Calu3 (cell line): Measurements from ENCODE around the gene CLIC5. TPM values are rescaled to one million over a fixed set of nuclear protein-coding genes. Genes with fewer than 3 reads are reported as not detected.

ENCODE experiments used
- BruUV-seq: library from RNA; stranded (reverse); fragments of 400-500 nt; replicated peaks from 2 replicates; lab custom pipeline; 2021; lab: Mats Ljungman, UMichigan
- CTCF ChIA-PET: fragments of 300-600 bp; sonication (Branson Sonifier 250); formaldehyde crosslinking; loops from one replicate; lab custom pipeline; 2022; ENCODE audit warnings: antibody characterized with exemption; lab: Charles Lee
- DNase-seq: peaks from one replicate; pipeline ENCODE4 v3.0.0; 2022
- H3K27ac Mint-ChIP-seq: one replicate; pipeline ENCODE4 v1.8.0; 2022; ENCODE audit warnings: mixed read lengths; ENCODE audit not compliant: unreplicated experiment
- H3K27me3 Mint-ChIP-seq: one replicate; pipeline ENCODE4 v1.8.0; 2022; ENCODE audit warnings: mixed read lengths; ENCODE audit not compliant: unreplicated experiment
- H3K36me3 Mint-ChIP-seq: one replicate; pipeline ENCODE4 v1.8.0; 2022; ENCODE audit warnings: mild to moderate bottlenecking, moderate library complexity, mixed read lengths; ENCODE audit not compliant: insufficient read depth, unreplicated experiment
- H3K4me1 Mint-ChIP-seq: one replicate; pipeline ENCODE4 v1.8.0; 2022; ENCODE audit warnings: mild to moderate bottlenecking, low read depth, mixed read lengths; ENCODE audit not compliant: unreplicated experiment
- H3K4me3 Mint-ChIP-seq: one replicate; pipeline ENCODE4 v1.8.0; 2022; ENCODE audit warnings: mild to moderate bottlenecking, low read depth, moderate library complexity, mixed read lengths; ENCODE audit not compliant: unreplicated experiment
- H3K9me3 Mint-ChIP-seq: one replicate; pipeline ENCODE4 v1.8.0; 2022; ENCODE audit warnings: low read depth, mixed read lengths; ENCODE audit not compliant: unreplicated experiment
- CTCF ChIP-seq: fragments of 200-600 bp; IDR thresholded peaks from one replicate; pipeline ENCODE4 v1.8.0; 2022; ENCODE audit warnings: antibody characterized with exemption; ENCODE audit not compliant: unreplicated experiment
- intact Hi-C: fragments of 100-400 bp; cut with micrococcal nuclease; formaldehyde crosslinking; loops from one replicate; pipeline ENCODE4 v1.10.0; 2022; ENCODE audit not compliant: unreplicated experiment
- total RNA-seq: library from RNA; stranded (reverse); gene quantifications from 2 replicates; pipeline ENCODE4 v1.2.3, GENCODE V29; 2022

CLIC5 gene
- total RNA-seq, 1 experiment from 2014 or later = 3.3 TPM

GRCh38 chr6:45898941-45899682 lies 116.5 kb downstream of the CLIC5 start:
- CTCF ChIA-PET = no interaction called here
- intact Hi-C loops = no loop called here
- no peak overlapping the region for H3K27ac Mint-ChIP-seq
- peaks cover 6% of the 10 kb centered on the region for H3K27me3 Mint-ChIP-seq
- no peaks in the 10 kb centered on the region for H3K9me3 Mint-ChIP-seq
- no peak for DNase-seq
- H3K36me3 Mint-ChIP-seq = no peaks in the 10 kb centered on the region
- TF ChIP-seq CTCF = no peak
- H3K4me1 Mint-ChIP-seq = no peaks in the 10 kb centered on the region
- H3K4me3 Mint-ChIP-seq = no peak overlapping the region
- BruUV-seq = no TSS peak

GRCh38 chr6:45896783-45897441 lies 118.7 kb downstream of the CLIC5 start:
- H3K4me3 Mint-ChIP-seq = no peak overlapping the region
- H3K9me3 Mint-ChIP-seq = no peaks in the 10 kb centered on the region
- intact Hi-C loops = no loop called here
- BruUV-seq = no TSS peak
- H3K36me3 Mint-ChIP-seq = no peaks in the 10 kb centered on the region
- no peaks in the 10 kb centered on the region for H3K4me1 Mint-ChIP-seq
- peaks cover 25% of the 10 kb centered on the region for H3K27me3 Mint-ChIP-seq
- no peak for TF ChIP-seq CTCF
- no peak for DNase-seq
- H3K27ac Mint-ChIP-seq = no peak overlapping the region
- CTCF ChIA-PET = interaction anchor here (1.3 kb wide), 1 partner anchor 13 kb away, joined by 3 read pairs; no protein-coding TSS in a partner anchor

- no TSS peak for BruUV-seq
- Mint-ChIP-seq H3K4me1 (no peaks in the 10 kb centered on the region), H3K27ac (no peak overlapping the region), H3K27me3 (peaks cover 25% of the 10 kb centered on the region), H3K4me3 (no peak overlapping the region), H3K36me3 (no peaks in the 10 kb centered on the region), H3K9me3 (no peaks in the 10 kb centered on the region)
- intact Hi-C loops = no loop called here
- TF ChIP-seq CTCF = no peak
- DNase-seq = no peak
- CTCF ChIA-PET = no interaction called here
Measured at GRCh38 chr6:45895569-45895968, 120.1 kb downstream of the CLIC5 start.

GRCh38 chr6:45892696-45893245 lies 122.9 kb downstream of the CLIC5 start:
- no peaks in the 10 kb centered on the region for H3K36me3 Mint-ChIP-seq
- intact Hi-C loops = no loop called here
- no TSS peak for BruUV-seq

More at GRCh38 chr6:45892696-45893245, 122.9 kb downstream of the CLIC5 start:
- no peaks in the 10 kb centered on the region for H3K4me1 Mint-ChIP-seq
- no peak overlapping the region for H3K27ac Mint-ChIP-seq
- H3K9me3 Mint-ChIP-seq = no peaks in the 10 kb centered on the region
- H3K27me3 Mint-ChIP-seq = peaks cover 42% of the 10 kb centered on the region
- CTCF ChIA-PET = interaction anchor here (0.7 kb wide), 1 partner anchor 172 kb away, joined by 6 read pairs; no protein-coding TSS in a partner anchor
- no peak for TF ChIP-seq CTCF
- H3K4me3 Mint-ChIP-seq = no peak overlapping the region
- no peak for DNase-seq
